Right atrium auricular region (tissue), 2 donors: ENCODE results near the gene TUBA1B. TPM values are rescaled to one million over a fixed set of nuclear protein-coding genes. Genes with fewer than 3 reads are reported as not detected.

Experiments
- DNase-seq: peaks from one replicate; pipeline ENCODE4 v3.0.0-alpha.2; 2019; ENCODE audit warnings: low spot score
- H3K27ac ChIP-seq, 2 donors: fragments of 200-600 bp; sonication (generic); 1 replicate in 1 of 2; 2 replicates in 1 of 2; pipeline ENCODE4 v1.5.1; 2016 to 2019
- H3K27me3 ChIP-seq, 2 donors: fragments of 200-600 bp; sonication (generic); one replicate each; pipeline versions ENCODE4 v1.5.1 to v1.6.0; 2017 to 2019
- H3K36me3 ChIP-seq: fragments of 200-600 bp; sonication (generic); one replicate; pipeline ENCODE4 v1.5.1; 2016
- H3K4me1 ChIP-seq, 2 donors: fragments of 200-600 bp; sonication (generic); one replicate each; pipeline versions ENCODE4 v1.5.1 to v1.6.0; 2017 to 2019
- H3K4me3 ChIP-seq, 2 donors: fragments of 200-600 bp; sonication (generic); 1 replicate in 1 of 2; 2 replicates in 1 of 2; pipeline ENCODE4 v1.5.1; 2017 to 2019; ENCODE audit warnings: mild to moderate bottlenecking in 1 of 2, moderate library complexity in 1 of 2
- H3K9me3 ChIP-seq, 2 donors: fragments of 200-600 bp; sonication (generic); one replicate each; pipeline ENCODE4 v1.5.1; 2019
- CTCF ChIP-seq, 2 donors: fragments of 200-600 bp; sonication (generic); IDR thresholded peaks; one replicate each; pipeline ENCODE4 v1.5.1; 2019; ENCODE audit warnings: antibody characterized with exemption in 2 of 2
- total RNA-seq, 2 donors: library from RNA; depleted of rRNA; stranded (reverse); fragments of >200 nt; gene quantifications; one replicate each; pipeline ENCODE4 v1.1.0, GENCODE V29; 2016

The TUBA1B gene
- total RNA-seq, 2 donors from 2014 or later, result 348 to 654 TPM

GRCh38 chr12:49104822-49105221 lies 26.4 kb downstream of the TUBA1B start:
- DNase-seq, result no peak
- Histone ChIP-seq H3K27me3 (no peaks in the 10 kb centered on the region), H3K27ac (no peak overlapping the region), H3K4me3 (no peak overlapping the region), H3K36me3 (peaks cover 54% of the 10 kb centered on the region), H3K9me3 (no peaks in the 10 kb centered on the region), H3K4me1 (peaks cover 0 to 61% of the 10 kb centered on the region in 2 donors)
- TF ChIP-seq CTCF (IDR thresholded peaks at IDR 0.05), result no peak

DNA sequence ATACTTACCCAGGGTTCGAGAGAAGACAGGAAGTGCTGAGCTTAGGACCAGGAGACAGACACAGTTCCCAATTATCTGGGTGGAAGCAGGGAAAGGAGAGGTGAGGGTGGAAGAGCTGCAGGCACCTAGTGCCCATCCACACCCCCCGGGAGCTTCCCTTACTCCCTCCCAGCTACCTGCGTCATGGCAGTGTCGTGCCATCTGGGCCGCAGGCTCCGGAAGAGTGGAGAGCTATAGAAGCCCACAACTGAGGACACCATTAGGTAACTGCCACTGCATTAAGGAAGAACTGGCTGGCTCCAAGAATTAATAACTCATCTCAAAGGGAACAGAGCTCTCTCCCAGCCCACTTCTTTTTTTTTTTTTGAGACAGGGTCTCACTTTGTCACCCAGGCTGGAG lies 30.8 kb downstream of the TUBA1B start:
- no peaks in the 10 kb centered on the region for H3K9me3 ChIP-seq
- no peak overlapping the region for H3K4me3 ChIP-seq
- peaks cover 87% of the 10 kb centered on the region for H3K36me3 ChIP-seq
- H3K4me1 ChIP-seq, result peaks cover 0 to 16% of the 10 kb centered on the region in 2 donors
- H3K27ac ChIP-seq, result no peak overlapping the region
- TF ChIP-seq CTCF (IDR thresholded peaks at IDR 0.05), result no peak
- H3K27me3 ChIP-seq, result no peaks in the 10 kb centered on the region
- no peak for DNase-seq

GRCh38 chr12:49098703-49099102 lies 32.5 kb downstream of the TUBA1B start:
- peaks cover 71% of the 10 kb centered on the region for H3K36me3 ChIP-seq
- no peak for DNase-seq
- no peaks in the 10 kb centered on the region for H3K9me3 ChIP-seq
- no peak overlapping the region for H3K4me3 ChIP-seq
- no peaks in the 10 kb centered on the region for H3K27me3 ChIP-seq
- H3K27ac ChIP-seq, result no peak overlapping the region
- no peak for TF ChIP-seq CTCF (IDR thresholded peaks at IDR 0.05)
- H3K4me1 ChIP-seq, result peaks cover 0 to 15% of the 10 kb centered on the region in 2 donors

- no peaks in the 10 kb centered on the region for H3K9me3 ChIP-seq
These were observed 33.2 kb downstream of the TUBA1B start for GRCh38 chr12:49098035-49098451.

GRCh38 chr12:49097381-49097780 lies 33.8 kb downstream of the TUBA1B start:
- Histone ChIP-seq H3K4me1 (peaks cover 0 to 23% of the 10 kb centered on the region in 2 donors), H3K27ac (no peak overlapping the region), H3K36me3 (peaks cover 58% of the 10 kb centered on the region), H3K4me3 (no peak overlapping the region), H3K27me3 (no peaks in the 10 kb centered on the region), H3K9me3 (no peaks in the 10 kb centered on the region)
- no peak for TF ChIP-seq CTCF (IDR thresholded peaks at IDR 0.05)
- no peak for DNase-seq

More at GRCh38 chr12:49098035-49098451, 33.2 kb downstream of the TUBA1B start:
- TF ChIP-seq CTCF (IDR thresholded peaks at IDR 0.05), result peak; percentile 75 to 83
- no peaks in the 10 kb centered on the region for H3K27me3 ChIP-seq
- no peak for DNase-seq
- peaks cover 0 to 18% of the 10 kb centered on the region in 2 donors for H3K4me1 ChIP-seq
- H3K36me3 ChIP-seq, result peaks cover 65% of the 10 kb centered on the region
- no peak overlapping the region for H3K4me3 ChIP-seq
- H3K27ac ChIP-seq, result no peak overlapping the region

GRCh38 chr12:49094975-49095365 lies 36.2 kb downstream of the TUBA1B start:
- H3K36me3 ChIP-seq, result peaks cover 34% of the 10 kb centered on the region
- H3K4me3 ChIP-seq, result peak overlapping the region in 1 of 2 donors; percentile 40
- DNase-seq, result no peak
- H3K9me3 ChIP-seq, result no peaks in the 10 kb centered on the region
- no peaks in the 10 kb centered on the region for H3K27me3 ChIP-seq
- H3K4me1 ChIP-seq, result peaks cover 0 to 45% of the 10 kb centered on the region in 2 donors
- TF ChIP-seq CTCF (IDR thresholded peaks at IDR 0.05), result no peak
- no peak overlapping the region for H3K27ac ChIP-seq
